MM.1S (cell line): ENCODE measurements around the gene PIR.

Experiments used
- DNase-seq: peaks from one replicate; pipeline ENCODE4 v3.0.0-alpha.2; 2015
- H2AFZ ChIP-seq: fragments of 300-600 bp; sonication (generic); 2 replicates; pipeline ENCODE4 v1.6.0; 2016; ENCODE audit warnings: antibody characterized with exemption, low read length
- H3F3A ChIP-seq: fragments of 300-600 bp; sonication (generic); 2 replicates; pipeline ENCODE4 v1.6.1; 2016; ENCODE audit warnings: mild to moderate bottlenecking, antibody characterized with exemption, low read length, moderate library complexity, mixed read lengths; ENCODE audit not compliant: insufficient read depth
- H3K27ac ChIP-seq: fragments of 300-600 bp; sonication (generic); 2 replicates; pipeline ENCODE4 v1.5.1; 2016; ENCODE audit warnings: mild to moderate bottlenecking, low read length
- H3K27me3 ChIP-seq: fragments of 300-600 bp; sonication (generic); replicated peaks from 2 replicates; pipeline ENCODE4 v1.6.0; 2016; ENCODE audit warnings: low read length; ENCODE audit not compliant: insufficient read depth
- H3K36me3 ChIP-seq: fragments of 300-600 bp; sonication (generic); replicated peaks from 2 replicates; pipeline ENCODE4 v1.6.1; 2016; ENCODE audit warnings: mild to moderate bottlenecking, low read length, mixed read lengths; ENCODE audit not compliant: insufficient read depth
- H3K4me1 ChIP-seq: fragments of 300-600 bp; sonication (generic); 2 replicates; pipeline ENCODE4 v1.6.1; 2016; ENCODE audit warnings: low read length, mixed read lengths
- H3K4me2 ChIP-seq: fragments of 300-600 bp; sonication (generic); 2 replicates; pipeline ENCODE4 v1.6.0; 2016; ENCODE audit warnings: low read depth, low read length
- H3K4me3 ChIP-seq: fragments of 300-600 bp; sonication (generic); 2 replicates; pipeline ENCODE4 v1.5.1; 2016; ENCODE audit warnings: low read length, mixed read lengths
- H3K79me2 ChIP-seq: fragments of 300-600 bp; sonication (generic); 2 replicates; pipeline ENCODE4 v1.6.1; 2016; ENCODE audit warnings: mixed run types, low read length, mixed read lengths
- H3K9ac ChIP-seq: fragments of 300-600 bp; sonication (generic); 2 replicates; pipeline ENCODE4 v1.6.1; 2016; ENCODE audit warnings: low read length, mixed read lengths
- H3K9me2 ChIP-seq: fragments of 300-600 bp; sonication (generic); replicated peaks from 2 replicates; pipeline ENCODE4 v1.6.1; 2016; ENCODE audit warnings: mild to moderate bottlenecking, low read length, mixed read lengths; ENCODE audit not compliant: insufficient read depth
- H3K9me3 ChIP-seq: fragments of 300-600 bp; sonication (generic); replicated peaks from 2 replicates; pipeline ENCODE4 v1.6.1; 2016; ENCODE audit warnings: mild to moderate bottlenecking, low read length, mixed read lengths; ENCODE audit not compliant: insufficient read depth
- H4K20me1 ChIP-seq: fragments of 300-600 bp; sonication (generic); 2 replicates; pipeline ENCODE4 v1.6.1; 2016; ENCODE audit warnings: mild to moderate bottlenecking, low read length, moderate library complexity, mixed read lengths; ENCODE audit not compliant: insufficient read depth
- CTCF ChIP-seq: fragments of 300-600 bp; sonication (generic); IDR thresholded peaks from 2 replicates; pipeline ENCODE4 v1.5.1; 2016; ENCODE audit warnings: antibody characterized with exemption, low read length, mixed read lengths
- EZH2 ChIP-seq: fragments of 300-600 bp; sonication (generic); optimal IDR thresholded peaks from 2 replicates; pipeline ENCODE3; 2017; ENCODE audit warnings: low read depth, mild to moderate bottlenecking, antibody characterized with exemption, low read length, mixed read lengths
- EZH2phosphoT487 ChIP-seq: fragments of 300-600 bp; sonication (generic); IDR thresholded peaks from 2 replicates; pipeline ENCODE4 v1.6.1; 2018; ENCODE audit warnings: antibody characterized with exemption, low read length

PIR gene

DNA sequence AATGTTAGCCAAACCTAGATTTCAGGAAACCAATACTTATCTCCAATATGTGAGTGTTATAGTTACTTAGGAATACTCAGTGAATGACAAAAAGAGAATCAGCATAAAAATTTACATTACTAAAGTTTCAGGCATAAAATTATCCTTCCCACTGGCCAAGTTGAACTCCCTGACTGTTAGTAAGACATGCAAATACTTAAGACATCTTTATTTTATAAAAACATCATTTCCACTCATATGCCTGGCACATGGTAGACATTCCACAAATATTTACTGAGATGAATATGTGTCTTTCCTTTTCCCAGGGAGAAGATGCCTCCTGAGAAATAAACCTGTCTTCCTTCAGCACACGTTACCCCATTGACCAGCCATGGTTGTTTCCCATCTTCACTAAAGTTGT, 116.2 kb downstream of the PIR start:
- no peak overlapping the region for H3K4me3 ChIP-seq
- H3K4me1 ChIP-seq, result no peaks in the 10 kb centered on the region
- no peaks in the 10 kb centered on the region for H3F3A ChIP-seq
- H3K9me3 ChIP-seq, result no peaks in the 10 kb centered on the region
- no peak for TF ChIP-seq CTCF
- no peaks in the 10 kb centered on the region for H3K9me2 ChIP-seq
- no peak overlapping the region for H2AFZ ChIP-seq
- no peak overlapping the region for H3K4me2 ChIP-seq
- H4K20me1 ChIP-seq, result no peaks in the 10 kb centered on the region
- H3K27me3 ChIP-seq, result no peaks in the 10 kb centered on the region
- no peaks in the 10 kb centered on the region for H3K79me2 ChIP-seq
- DNase-seq, result no peak
- H3K27ac ChIP-seq, result no peak overlapping the region
- no peak overlapping the region for H3K9ac ChIP-seq
- H3K36me3 ChIP-seq, result no peaks in the 10 kb centered on the region

GRCh38 chrX:15373976-15374375, 119.2 kb downstream of the PIR start:
- H3K4me1 ChIP-seq, result no peaks in the 10 kb centered on the region
- DNase-seq, result no peak

DNA sequence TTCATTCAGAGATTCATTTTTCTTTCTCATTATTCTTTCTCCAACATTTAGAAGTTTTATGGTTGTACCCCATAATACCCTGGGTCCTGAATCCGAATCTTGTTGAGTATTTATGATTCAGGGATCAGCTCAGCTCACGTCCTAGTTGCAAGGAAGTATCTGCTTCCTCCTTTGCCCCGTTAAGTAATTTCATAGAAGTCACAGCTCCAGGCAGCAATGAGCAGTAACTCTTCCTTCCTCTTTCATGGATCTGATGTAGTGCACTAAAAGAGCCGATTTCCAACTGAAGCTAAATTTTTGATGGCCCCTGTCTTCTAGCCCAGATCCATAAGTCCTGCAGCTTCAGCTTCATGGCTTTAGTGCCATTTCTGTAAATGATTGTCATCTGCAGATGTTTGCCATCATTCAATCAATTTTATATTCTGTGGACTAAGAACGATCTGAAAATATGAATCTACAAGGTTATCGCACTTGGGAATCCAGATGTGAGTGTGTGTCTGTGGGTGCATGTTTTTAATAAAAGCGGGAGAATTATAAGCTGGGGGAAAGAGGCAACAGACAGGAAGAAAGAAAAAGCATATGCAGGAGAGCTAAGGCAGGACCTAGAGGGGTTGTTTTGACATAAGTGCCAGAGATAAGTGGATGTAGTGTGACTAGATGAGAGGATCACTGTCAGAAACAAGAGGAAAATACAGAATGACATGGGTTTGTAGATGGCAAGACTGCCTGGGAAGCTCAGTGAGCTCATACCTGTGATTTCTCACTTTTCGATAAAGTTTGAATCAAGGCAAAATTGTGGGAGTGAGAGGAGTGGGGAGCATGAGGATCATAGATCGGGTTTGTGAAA, 126.4 kb downstream of the PIR start:
- Histone ChIP-seq H2AFZ (no peak overlapping the region), H3K4me2 (no peak overlapping the region), H3K9me2 (no peaks in the 10 kb centered on the region), H3K27ac (no peak overlapping the region), H3K27me3 (no peaks in the 10 kb centered on the region), H3F3A (no peaks in the 10 kb centered on the region), H3K9ac (no peak overlapping the region), H4K20me1 (no peaks in the 10 kb centered on the region), H3K4me1 (no peaks in the 10 kb centered on the region), H3K9me3 (no peaks in the 10 kb centered on the region), H3K36me3 (no peaks in the 10 kb centered on the region), H3K4me3 (no peak overlapping the region), H3K79me2 (no peaks in the 10 kb centered on the region)
- no peak for TF ChIP-seq EZH2
- TF ChIP-seq CTCF, result no peak
- no peak for TF ChIP-seq EZH2phosphoT487
- DNase-seq, result no peak

More at GRCh38 chrX:15373976-15374375, 119.2 kb downstream of the PIR start:
- no peaks in the 10 kb centered on the region for H3K9me3 ChIP-seq
- no peaks in the 10 kb centered on the region for H3F3A ChIP-seq
- no peak overlapping the region for H3K27ac ChIP-seq
- no peak overlapping the region for H3K4me2 ChIP-seq
- no peak overlapping the region for H3K4me3 ChIP-seq
- TF ChIP-seq EZH2, result no peak
- no peak for TF ChIP-seq EZH2phosphoT487
- TF ChIP-seq CTCF, result no peak
- no peak overlapping the region for H3K9ac ChIP-seq
- no peaks in the 10 kb centered on the region for H3K36me3 ChIP-seq
- H3K27me3 ChIP-seq, result no peaks in the 10 kb centered on the region
- H3K79me2 ChIP-seq, result no peaks in the 10 kb centered on the region
- no peaks in the 10 kb centered on the region for H3K9me2 ChIP-seq
- H4K20me1 ChIP-seq, result no peaks in the 10 kb centered on the region
- H2AFZ ChIP-seq, result no peak overlapping the region
